Measurements from ENCODE around the gene NCAN. TPM values are rescaled to one million over a fixed set of nuclear protein-coding genes. Genes with fewer than 3 reads are reported as not detected.

NCAN gene
- total and polyA plus RNA-seq, 9 of the 15 experiments (the other 6 are each of a cell fraction or from before 2014, with no cell fraction given): 0.04 TPM; not detected in 8

GRCh38 chr19:19211499-19212420 is at the start of gene NCAN (continued):
- TF ChIP-seq MNT (conservative IDR thresholded peaks at IDR 0.05) (no peak), HMG20B (CRISPR knock-in tag; IDR thresholded peaks at IDR 0.05) (no peak), SRSF1 (IDR thresholded peaks at IDR 0.05; ENCODE audit: low read depth, low read length) (no peak), E2F4 (CRISPR knock-in tag; IDR thresholded peaks at IDR 0.05; ENCODE audit: low read depth) (no peak)

- Histone ChIP-seq H3K79me2 (ENCODE audit: control insufficient read depth, insufficient read depth, low read length) (no peaks in the 10 kb centered on the region), H3K4me1 (replicated peaks in 1 of 2; ENCODE audit: control insufficient read depth in 2 of 2, insufficient read depth in 2 of 2, low read length in 2 of 2) (peaks cover 0 to 5% of the 10 kb centered on the region in 2 experiments; a peak in 1 of 5 replicates), H3K27ac (ENCODE audit: extremely low read depth, low read depth, low read length) (no peak overlapping the region), H3K4me2 (ENCODE audit: insufficient read depth, low read length) (no peak overlapping the region), H3K4me3 (no peak overlapping the region), H3K9me3 (replicated peaks; ENCODE audit: control insufficient read depth, insufficient read depth, low read depth, low read length) (no peaks in the 10 kb centered on the region), H3K27me3 (ENCODE audit: control insufficient read depth in 2 of 2, insufficient read depth in 2 of 2, low read length in 2 of 2) (no peaks in the 10 kb centered on the region), H4K20me1 (replicated peaks; ENCODE audit: control insufficient read depth, insufficient read depth, low read length) (no peaks in the 10 kb centered on the region), H3K9ac (ENCODE audit: insufficient read depth in 1 of 2, low read depth in 2 of 2, low read length in 2 of 2) (no peak overlapping the region), H2AFZ (ENCODE audit: low read depth, low read length) (no peak overlapping the region), H3K36me3 (ENCODE audit: control insufficient read depth, insufficient read depth, low read length) (no peaks in the 10 kb centered on the region), H3K9me1 (ENCODE audit: control insufficient read depth, insufficient read depth, low read length) (no peaks in the 10 kb centered on the region)
- WGBS (ENCODE audit: insufficient coverage, low coverage, missing lambda C conversion rate): 47% methylated on average over 7 of the region's 7 CpGs
- ATAC-seq (no peak), DNase-seq (ENCODE audit: extremely low read depth in 1 of 4, low spot score in 3 of 4) (no peak), FAIRE-seq (no peak)
- no TSS peak for BruUV-seq (replicated peaks)
- intact Hi-C loops (cut with micrococcal nuclease): no loop called here
- in situ Hi-C loops (cut with MboI): no loop called here
- POLR2A ChIA-PET: no interaction called here
- CTCF ChIA-PET (ENCODE audit: low intra/inter-chr PET ratio): no interaction called here
- TF ChIP-seq ZNF778 (CRISPR knock-in tag; IDR thresholded peaks at IDR 0.05) (no peak), ZNF785 (CRISPR knock-in tag; IDR thresholded peaks at IDR 0.05) (no peak), CUX1 (CRISPR knock-in tag; IDR thresholded peaks at IDR 0.05) (no peak), NR0B1 (IDR thresholded peaks at IDR 0.05; ENCODE audit: partially characterized antibody) (no peak), EGR1 (conservative IDR thresholded peaks at IDR 0.05) (no peak)
Observed at GRCh38 chr19:19162495-19162894, 49.3 kb upstream of the NCAN start.

Data from K562 (cell line).